Midbrain (tissue), 1 donor: ENCODE results near the gene VASN.
"Not testable (repeated sequence)": the region's sequence is repeated elsewhere in the genome, so short reads cannot be mapped to it uniquely, and the experiment has no call there.

ENCODE experiments used
- DNase-seq: peaks from one replicate; lab custom pipeline; 2025; lab: John Stamatoyannopoulos, UW

VASN gene

DNA sequence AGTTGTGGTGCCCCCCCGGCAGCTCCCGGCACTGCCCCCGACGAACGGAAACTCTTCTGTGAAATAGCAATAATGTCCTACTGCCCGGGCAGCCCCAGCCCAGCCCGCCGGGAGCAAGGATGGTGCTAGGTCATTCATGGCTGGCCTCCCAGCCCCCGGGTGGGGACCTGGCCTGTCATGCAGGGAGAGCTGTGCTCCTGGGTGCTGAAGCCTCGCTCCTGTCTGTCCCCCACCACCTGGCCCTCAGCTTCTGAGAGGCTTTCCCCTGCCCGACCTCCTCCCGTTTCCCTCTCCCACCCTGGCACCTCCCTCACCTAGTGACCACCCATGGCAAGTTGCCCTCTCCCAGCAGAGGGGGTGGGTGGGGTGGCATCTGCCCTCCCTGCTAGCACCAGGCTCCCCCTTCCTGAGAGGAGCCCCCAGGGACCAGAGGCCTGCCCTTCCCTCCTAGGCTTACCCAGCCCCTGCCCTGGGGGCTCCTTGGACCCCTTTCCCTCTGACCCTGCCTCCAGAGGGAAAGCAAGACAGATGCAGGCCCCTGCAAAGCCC, 34.0 kb upstream of the VASN start:
- no peak for DNase-seq

DNA sequence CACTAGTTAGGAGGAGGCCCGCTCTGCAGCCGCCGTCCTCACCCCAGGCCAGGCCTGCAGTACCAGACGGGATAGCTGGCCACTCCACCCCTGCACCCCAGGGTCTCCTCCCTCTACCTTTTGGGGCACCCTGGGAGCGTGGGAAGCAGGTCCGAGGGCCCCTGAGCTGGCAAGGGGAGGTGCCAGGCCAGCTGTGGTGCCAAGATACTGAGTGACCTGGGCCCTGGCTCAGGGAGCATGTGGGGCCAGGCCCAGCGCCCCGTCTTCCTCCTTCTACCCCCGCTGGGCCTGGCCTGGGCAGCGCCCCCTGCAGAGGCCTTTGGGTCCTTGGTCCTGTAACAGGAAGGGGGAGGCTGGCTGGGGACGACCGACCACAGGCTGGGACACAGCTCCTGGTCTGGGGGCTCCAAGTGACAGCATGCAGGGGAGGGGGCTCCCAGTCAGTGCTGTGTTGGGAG, 33.5 kb upstream of the VASN start:
- no peak for DNase-seq

DNA sequence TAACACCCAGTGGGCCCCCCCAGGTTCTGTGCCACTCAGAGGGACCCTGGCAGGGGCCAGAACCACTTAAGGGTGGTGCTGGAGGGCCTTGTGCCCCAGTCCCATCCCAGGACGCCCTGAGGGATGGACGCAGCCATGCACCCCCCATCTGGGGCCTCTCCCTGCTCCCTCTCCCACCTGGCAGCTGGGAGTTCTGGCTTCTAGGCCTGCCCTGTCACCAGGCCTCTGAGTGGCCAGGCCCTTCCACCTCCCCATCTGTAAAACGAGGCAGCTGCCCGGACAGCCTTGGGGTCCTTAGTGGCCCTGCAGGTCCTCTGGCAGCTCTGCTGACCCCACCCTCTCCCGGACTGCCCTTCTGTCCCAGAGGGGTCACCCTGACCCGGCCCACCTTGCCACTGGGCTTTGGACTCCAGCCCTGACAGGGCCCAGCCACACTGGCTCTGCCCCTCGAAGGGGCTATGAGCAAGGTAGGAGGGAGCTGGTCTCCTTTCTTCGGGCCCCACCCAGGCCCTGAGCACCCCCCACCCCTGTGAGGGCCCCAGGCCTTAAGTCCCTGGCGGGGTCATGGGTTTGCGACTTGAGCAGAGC, 32.8 kb upstream of the VASN start:
- no peak for DNase-seq

DNA sequence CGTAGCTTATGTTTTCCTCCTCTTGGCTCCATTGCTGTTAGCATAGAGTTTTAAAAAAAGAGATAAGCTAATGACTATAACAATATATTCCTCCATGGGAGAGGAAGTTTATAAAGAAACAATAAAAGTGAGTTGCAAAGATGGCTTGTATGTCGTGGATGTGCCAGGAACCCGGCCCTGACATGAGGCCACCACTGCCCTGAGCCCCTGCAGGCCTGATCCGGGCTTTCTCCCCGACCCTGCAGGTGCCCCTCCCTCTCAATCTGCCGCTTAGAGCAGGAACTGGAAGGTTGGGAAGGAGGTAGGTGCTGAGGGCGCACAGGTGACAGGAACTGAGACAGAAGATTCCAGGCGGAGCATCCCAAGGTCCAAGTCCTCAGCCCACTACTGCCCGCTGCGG, 32.2 kb upstream of the VASN start:
- no peak for DNase-seq

DNA sequence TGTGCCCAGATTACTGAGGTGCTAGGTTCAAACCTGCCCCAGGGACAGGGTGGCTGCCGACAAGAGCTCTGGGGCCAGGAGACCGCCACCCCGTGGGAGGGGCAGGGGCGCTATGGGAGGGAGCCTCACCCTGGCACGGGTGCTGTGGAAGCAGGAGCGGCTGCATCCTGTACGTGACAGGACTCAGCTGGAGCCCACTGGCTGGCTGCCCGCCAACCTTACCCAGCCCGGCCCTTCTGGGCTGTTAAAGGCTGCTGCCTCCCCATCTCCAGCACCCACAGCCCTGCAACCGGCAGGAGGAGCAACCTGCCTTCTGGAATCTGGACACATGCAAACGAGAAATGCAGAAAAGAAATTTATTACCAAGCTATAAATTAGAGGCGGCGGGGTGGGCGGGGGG, 31.7 kb upstream of the VASN start:
- no peak for DNase-seq

DNA sequence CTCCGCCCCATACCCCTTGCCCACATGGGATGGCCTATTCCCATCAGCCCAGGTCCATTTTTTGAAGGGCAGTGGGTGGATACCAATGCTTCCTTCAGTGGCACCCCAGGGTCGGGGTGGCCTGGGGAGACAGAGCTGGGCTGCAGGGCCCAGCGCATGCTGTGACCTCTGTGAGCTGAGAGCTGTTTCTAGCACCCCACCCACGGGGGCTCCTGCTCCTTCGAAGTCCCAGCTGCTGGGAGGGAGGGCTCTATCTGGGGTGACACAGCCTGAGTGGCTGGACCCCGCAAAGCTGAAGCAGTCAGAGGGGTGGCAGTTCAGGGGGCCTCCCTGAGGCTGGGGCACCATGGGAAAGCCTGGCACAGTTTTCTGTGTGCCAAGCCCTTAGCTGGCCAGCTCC, 31.2 kb upstream of the VASN start:
- DNase-seq = no peak

DNA sequence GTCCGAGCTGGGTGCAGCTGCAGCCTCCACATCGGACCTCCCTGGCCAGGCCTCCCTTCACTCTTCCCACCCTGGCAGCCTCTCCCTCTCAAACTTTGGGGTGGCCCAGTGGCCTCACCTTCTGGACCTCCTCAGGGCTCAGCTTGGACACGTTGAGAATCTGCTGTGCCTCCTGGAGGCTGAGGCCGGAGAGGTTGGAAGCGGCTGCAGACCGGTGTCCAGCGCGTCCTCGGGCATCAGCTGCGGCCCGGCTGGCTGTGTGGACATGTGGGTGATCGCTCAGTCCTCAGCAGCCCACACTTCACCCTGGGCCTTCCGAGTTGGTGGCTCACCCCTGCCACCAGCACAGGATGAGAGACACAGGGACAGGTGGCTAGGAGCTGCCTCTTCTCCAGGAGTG, 30.4 kb upstream of the VASN start:
- DNase-seq = no peak

DNA sequence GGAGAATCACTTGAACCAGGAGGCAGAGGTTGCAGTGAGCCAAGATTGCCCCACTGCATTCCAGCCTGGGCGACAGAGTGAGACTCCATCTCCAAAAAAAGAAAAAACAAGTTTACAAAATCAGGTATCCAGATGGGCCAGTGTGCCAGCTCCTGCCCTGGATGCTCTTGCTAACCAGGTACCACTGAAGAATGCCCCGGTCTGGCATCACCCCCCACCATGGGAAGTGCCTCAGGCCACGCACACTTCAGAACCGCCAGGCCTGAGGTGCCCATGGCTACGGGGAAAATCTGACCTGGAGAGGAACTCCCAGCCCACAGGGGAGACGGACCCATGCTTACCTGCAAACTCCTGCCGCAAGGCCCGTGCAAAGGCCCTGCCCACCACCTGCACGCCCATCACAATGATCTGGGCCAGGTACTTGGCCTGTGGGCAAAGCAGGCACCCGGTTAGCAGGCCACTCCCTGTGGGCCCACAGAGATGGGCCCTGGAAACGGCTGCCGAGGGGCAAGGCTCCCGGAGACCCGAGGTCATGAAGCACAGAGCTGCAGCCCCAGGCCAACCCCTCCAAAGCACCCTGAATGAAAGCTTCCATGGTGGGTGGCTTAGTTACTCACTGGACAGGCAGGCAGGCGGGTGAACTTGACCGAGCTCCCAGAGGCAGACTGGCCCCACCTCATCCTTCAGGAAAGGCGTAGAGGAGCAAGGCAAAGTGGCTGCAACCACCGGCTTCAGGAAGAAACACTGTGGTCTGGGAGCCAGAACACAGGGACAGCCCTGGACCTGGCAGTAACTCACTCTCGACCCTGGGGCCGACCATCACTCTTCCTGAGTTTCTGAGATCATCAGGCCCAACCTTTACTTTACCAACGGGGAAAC, 28.5 kb upstream of the VASN start:
- no peak for DNase-seq

DNA sequence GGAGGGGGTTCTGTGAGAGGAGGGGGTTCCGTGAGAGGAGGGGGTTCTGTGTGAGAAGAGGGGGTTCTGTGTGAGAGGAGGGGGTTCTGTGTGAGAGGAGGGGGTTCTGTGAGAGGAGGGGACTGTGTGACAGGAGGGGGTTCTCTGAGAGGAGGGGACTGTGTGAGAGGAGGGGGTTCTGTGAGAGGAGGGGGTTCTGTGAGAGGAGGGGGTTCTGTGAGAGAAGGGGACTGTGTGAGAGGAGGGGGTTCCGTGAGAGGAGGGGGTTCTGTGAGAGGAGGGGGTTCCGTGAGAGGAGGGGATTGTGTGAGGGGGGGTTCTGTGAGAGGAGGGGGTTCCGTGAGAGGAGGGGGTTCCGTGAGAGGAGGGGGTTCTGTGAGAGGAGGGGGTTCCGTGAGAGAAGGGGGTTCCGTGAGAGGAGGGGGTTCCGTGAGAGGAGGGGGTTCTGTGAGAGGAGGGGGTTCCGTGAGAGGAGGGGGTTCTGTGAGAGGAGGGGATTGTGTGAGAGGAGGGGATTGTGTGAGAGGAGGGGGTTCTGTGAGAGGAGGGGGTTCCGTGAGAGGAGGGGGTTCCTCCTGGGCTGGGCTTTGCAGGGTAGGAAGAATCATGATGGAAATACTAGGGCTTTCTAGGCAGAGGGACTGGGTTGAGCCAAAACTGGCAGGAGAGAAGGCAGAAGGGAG, 27.2 kb upstream of the VASN start:
- not testable (repeated sequence) for DNase-seq

DNA sequence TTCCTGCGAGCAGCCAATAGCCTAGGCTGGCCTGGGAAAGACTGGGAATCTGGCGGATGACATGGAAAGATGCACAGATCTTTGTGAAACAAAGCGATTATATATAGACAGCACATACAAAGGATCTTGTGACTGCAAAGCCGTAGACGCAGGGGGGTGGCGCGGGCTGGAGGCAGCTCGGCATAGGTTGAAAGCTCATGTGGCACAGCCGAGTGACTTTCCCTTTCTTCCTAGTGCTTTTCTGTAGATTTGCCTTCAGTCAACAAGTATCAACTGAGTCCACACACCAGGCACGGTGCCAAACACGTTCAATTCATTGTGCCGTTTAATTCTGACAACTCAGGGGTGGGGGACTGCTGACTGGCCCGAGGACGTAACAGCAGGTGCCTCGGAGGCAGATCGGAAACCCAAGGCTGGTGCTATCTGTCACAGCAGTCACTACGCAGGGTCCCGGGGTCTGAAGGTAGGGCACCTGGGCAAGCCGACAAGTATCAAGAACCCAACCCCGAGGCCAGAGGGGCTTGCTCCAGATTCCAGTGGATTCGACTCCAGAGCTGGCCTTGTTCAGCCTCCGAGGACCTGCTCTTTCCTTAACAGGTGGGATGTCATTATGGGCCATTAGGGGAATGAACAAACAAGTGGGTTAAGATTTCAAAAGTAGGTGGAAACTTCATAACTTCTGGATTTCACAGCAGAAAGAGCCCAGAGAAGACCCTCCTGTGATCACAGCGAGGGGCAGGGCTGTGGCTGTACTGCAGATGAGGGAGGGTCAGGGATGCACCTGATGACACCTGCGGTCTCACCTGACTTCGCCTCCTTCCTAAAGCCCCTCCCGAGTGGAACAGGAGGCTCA, 26.4 kb upstream of the VASN start:
- DNase-seq = peak; percentile 56

DNA sequence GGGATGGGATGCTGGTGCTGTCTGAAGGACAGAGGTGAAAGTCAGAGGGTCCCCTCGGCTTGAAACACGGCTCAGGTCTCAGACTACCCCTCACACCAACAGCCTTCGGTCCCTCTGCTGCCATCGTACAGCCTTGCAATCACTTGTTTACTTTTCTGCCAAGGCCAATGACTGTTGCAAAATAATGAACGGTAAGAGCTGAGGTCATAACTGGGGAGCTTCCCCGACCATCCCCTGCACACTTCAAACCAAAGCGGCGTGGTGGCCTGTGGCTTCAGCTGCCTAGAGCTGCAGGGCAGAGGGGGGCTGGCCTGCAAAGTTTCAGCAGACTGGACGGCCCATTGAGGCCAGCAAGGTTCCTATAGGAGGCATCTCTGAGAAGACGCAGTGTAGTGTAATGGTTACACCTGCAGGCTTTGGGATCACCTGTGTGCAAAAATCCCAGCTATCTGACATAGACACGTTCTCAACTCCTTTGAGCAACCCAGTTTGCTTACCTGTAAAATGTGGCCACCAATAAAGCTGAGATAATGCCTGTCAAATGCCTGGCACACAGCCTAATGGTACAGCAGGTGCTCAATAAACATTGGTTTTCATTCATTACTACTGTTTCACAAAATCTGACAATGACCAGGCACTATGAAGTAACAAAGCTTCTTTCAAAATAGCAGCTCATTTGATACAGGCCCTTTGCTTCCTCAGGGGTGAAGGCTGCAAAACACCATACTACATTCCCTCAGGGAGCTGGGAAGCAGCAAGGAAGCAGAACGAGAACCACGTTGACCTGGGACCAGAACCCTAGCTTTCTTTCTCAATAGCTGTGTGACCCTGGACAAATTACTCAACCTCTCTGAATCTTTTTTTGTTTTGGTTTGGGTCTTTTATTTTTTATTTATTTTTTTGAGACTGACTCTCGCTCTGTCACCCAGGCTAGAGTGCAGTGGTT, 25.5 kb upstream of the VASN start:
- DNase-seq = no peak

DNA sequence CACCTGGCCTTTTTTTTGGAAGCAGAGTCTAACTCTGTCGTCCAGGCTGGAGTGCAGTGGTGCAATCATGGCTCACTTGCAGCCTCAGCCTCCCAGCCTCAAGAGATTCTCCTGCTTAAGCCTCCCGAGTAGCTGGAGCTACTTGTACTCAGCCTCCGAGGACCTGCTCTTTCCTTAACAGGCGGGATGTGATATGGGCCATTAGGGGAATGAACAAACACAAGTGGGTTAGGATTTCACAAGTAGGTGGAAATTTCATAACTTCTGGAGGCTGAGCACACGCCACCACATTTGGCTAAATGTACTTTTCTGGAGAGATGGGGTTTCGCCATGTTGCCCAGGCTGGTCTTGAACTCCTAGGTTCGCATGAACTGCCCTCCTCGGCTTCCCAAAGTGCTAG, 24.6 kb upstream of the VASN start:
- DNase-seq = no peak

DNA sequence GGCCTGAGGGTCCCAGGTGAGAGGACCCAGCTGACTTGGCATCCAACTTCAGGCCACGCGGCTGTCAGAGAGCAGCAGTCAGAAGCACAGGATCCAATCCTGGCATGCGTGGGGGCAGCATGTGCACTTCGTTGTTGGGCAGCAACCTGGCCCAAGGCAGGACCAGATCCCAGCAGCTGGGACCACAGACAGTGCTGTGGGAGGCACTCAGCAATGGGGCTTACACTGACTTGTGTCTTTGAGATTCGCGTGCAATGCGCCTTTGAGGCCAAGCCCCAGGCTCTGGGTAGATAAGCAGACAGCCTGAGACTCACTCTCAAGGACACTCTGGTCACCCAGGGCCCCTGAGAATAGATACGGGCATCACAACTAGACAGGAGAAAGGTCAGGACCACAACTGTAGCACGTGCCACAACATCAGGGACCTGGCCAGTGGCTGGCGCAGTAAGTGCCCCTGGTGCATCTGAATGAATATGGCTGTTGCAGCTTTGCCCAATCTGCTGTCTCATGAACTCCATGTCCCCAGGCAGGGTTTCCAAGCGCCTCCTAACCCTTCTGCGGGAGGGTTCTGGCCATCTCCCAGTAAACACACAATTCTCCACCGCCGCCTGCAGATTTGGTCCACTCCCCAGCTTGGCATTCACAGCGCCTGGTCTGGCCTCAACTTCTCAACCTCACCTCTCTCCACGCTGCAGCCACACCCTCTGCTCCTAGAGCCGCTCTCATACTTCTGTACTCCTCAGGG, 23.7 kb upstream of the VASN start:
- DNase-seq = no peak

DNA sequence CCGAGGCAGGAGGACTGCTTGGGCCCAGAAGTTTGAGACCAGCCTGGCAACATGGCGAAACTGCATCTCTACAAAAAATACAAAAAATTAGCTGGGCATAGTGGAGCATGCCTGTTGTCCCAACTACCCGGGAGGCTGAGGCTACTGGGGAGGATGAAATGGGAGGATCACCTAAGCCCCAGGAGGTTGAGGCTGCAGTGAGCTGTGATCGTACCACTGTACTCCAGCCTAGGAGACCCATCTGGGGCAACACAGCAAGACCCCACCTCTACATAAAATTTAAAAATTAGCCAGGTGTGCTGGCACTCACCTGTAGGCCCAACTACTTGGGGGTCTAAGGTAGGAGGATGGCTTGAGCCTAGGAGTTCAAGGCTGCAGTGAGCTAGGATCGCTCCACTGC, 22.3 kb upstream of the VASN start:
- DNase-seq = no peak

DNA sequence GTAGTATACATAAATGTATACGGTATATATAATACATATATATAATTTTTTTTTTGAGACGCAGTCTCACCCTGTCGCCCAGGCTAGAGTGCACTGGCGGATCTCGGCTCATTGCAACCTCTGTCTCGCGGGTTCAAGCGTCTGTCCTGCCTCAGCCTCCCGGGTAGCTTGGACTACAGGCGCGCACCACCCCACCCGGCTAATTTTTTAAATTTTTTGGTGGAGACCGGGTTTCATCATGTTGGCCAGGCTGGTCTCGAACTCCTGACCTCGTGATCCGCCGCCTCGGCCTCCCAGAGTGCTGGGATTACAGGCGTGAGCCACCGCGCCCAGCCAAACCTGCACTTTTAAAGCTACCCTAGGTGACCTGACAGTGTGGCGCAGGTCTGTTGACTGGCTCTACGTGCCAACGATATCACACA, 21.3 kb upstream of the VASN start:
- no peak for DNase-seq

DNA sequence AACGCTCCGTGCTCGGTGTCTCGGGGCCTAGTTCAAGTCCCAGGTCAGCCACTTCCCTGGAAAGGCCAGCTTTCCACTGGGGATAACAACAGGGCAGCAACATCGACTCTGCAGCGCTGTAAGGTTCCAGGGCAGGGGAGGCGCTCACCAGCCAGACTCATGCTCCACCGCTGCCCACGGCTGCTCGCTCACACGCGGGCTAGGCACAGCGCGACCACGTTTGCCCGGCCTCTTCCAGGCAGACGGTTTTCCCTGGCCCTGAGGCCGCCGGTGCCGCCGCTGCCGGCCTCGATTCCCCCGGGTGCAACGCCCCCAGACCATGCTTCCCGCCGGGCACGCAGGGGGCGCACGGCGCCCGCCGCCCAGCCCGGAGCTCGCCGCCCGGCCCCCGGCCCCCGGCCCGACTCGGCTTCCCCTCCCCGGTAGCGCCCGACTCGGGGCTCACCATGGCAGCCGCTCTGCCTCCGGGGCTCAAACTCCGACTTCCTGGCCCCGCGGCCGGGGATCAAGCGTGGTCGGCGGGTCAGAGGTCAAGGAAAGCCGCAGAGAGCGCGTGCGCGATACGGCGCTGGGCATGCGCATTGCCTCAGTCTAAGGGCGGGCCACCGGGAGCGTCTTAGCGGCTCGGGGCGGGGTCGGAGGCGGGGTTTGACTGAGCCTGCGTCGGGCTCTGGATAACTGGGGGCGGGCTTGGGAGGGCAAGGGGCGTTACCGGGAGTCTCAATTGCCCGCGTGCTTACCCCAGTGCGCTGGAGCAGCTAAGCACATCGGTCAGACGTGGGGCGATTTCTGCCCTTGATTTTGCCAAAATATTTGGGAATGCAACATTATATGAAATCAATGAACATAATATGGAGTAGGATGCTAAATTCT, 20.6 kb upstream of the VASN start, which contains the start of gene PAM16:
Gene PAM16, minus strand, starts transcription at position 535 of the 873 bp plus-strand sequence. Its CDS starts 87 bp downstream, at position 448.
- peak; percentile 95 for DNase-seq

DNA sequence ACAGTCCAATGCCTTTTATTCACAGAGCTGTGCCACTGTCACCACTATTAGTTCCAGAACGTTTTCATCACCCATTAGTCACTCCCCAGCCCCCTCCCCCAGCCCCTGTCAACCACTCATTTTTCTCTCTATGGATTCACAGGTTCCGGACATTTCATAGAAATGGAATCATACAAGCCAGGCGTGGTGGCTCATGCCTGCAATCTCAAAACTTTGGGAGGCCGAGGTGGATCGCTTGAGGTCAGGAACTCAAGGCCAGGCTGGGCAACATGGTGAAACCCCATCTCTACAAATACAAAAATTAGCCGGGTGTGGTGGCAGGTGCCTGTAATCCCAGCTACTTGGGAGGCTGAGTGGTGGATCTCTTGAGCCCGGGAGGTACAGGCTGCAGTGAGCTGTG, 19.8 kb upstream of the VASN start:
- DNase-seq = no peak

DNA sequence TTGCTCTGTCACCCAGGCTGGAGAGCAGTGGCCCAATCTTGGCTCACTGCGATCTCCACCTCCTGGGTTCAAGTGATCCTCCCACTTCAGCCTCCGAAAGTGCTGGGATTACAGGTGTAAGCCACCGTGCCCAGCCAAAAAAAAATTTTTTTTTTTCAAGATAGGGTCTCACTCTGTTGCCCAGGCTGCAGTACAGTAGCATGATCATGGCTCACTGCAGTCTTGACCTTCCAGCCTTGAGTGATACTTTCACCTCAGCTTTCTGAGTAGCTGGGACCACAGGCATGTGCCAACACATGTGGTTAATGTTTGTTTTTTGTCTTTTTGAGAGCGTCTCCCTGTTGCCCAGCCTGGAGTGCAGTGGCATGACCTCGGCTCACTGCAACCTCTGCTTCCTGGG, 18.8 kb upstream of the VASN start:
- DNase-seq = no peak

DNA sequence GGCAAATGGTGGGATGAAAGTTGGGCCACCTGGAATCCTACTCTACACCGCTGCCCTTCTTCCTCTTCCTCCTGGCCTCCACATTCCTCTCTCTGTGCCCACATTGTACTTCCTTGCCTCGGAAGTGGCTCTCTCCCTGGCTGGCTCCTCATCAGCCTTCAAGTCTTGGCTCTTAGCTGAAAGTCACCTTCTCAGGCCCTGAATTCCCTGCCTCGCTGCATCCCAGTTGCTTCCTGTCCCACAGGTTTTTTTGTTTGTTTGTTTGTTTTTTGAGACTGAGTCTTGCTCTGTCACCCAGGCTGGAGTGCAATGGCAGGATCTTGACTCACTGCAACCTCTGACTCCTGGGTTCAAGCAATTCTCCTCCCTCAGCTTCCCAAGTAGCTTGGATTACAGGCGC, 18.0 kb upstream of the VASN start:
- no peak for DNase-seq
